Endothelial cell of umbilical vein (primary cell): Measurements from ENCODE around the gene PSORS1C1.

Experiments
- CTCF ChIP-seq, 2 donors: IDR thresholded peaks; 1 replicate in 1 of 2; 2 replicates in 1 of 2; pipeline ENCODE4 v1.5.1; 2011; ENCODE audit warnings: low read length in 2 of 2, mild to moderate bottlenecking in 2 of 2, moderate library complexity in 2 of 2, control low read depth in 1 of 2, inconsistent platforms in 1 of 2, low read depth in 1 of 2; ENCODE audit not compliant: insufficient read depth in 1 of 2; ENCODE audit errors: extremely low read depth in 1 of 2
- EZH2 ChIP-seq: IDR thresholded peaks from 2 replicates; pipeline ENCODE4 v1.6.1; 2012; ENCODE audit warnings: borderline replicate concordance, low read depth, mild to moderate bottlenecking, moderate library complexity, low read length, inconsistent platforms; ENCODE audit not compliant: severe bottlenecking
- FOS ChIP-seq: IDR thresholded peaks from 2 replicates; pipeline ENCODE4 v1.6.1; 2011; ENCODE audit warnings: mild to moderate bottlenecking, low read length, moderate library complexity, borderline replicate concordance; ENCODE audit not compliant: insufficient read depth
- GATA2 ChIP-seq: IDR thresholded peaks from 2 replicates; pipeline ENCODE4 v1.7.0; 2011; ENCODE audit warnings: low read depth, mild to moderate bottlenecking, moderate library complexity, mixed read lengths, low read length; ENCODE audit not compliant: insufficient read length, insufficient read depth
- JUN ChIP-seq: IDR thresholded peaks from 2 replicates; pipeline ENCODE4 v1.6.1; 2011; ENCODE audit warnings: borderline replicate concordance, low read depth; ENCODE audit not compliant: insufficient read length, insufficient read depth
- MAX ChIP-seq: IDR thresholded peaks from 2 replicates; pipeline ENCODE4 v1.6.1; 2011; ENCODE audit not compliant: insufficient read depth, insufficient read length
- POLR2A ChIP-seq: IDR thresholded peaks from 2 replicates; pipeline ENCODE4 v1.6.1; 2012; ENCODE audit warnings: low read depth, mild to moderate bottlenecking, control low read depth, low read length
- POLR2AphosphoS5 ChIP-seq: IDR thresholded peaks from 2 replicates; pipeline ENCODE4 v1.6.1; 2012; ENCODE audit warnings: low read depth, mild to moderate bottlenecking, control low read depth, low read length, moderate library complexity; ENCODE audit not compliant: insufficient read depth

- TF ChIP-seq EZH2 (no peak), POLR2AphosphoS5 (no peak), POLR2A (no peak), FOS (no peak), CTCF (IDR thresholded peaks at IDR 0.05; ENCODE audit: extremely low read depth in 1 of 2, insufficient read depth in 1 of 2, low read depth in 1 of 2, low read length in 2 of 2) (no peak), MAX (no peak), JUN (no peak), GATA2 (no peak)
Observed at GRCh38 chr6:31098449-31098938, 16.1 kb upstream of the PSORS1C1 start.
